Endodermal cell (in vitro differentiated cells): Measurements from ENCODE around the gene RNF183. TPM values are rescaled to one million over a fixed set of nuclear protein-coding genes. Genes with fewer than 3 reads are reported as not detected.

Experiments used
- DNase-seq: peaks from one replicate; pipeline ENCODE4 v3.0.0-alpha.2; 2017
- H3K27ac ChIP-seq: 2 replicates; pipeline ENCODE4 v1.5.1; 2013; ENCODE audit warnings: mild to moderate bottlenecking, low read depth, low read length, moderate library complexity
- H3K27me3 ChIP-seq: 2 replicates; pipeline ENCODE4 v1.6.1; 2013; ENCODE audit warnings: mild to moderate bottlenecking, low read length, moderate library complexity; ENCODE audit not compliant: insufficient read depth, control insufficient read depth, poor library complexity, severe bottlenecking
- H3K36me3 ChIP-seq: 2 replicates; pipeline ENCODE4 v1.7.0; 2013; ENCODE audit warnings: mild to moderate bottlenecking, low read length, moderate library complexity; ENCODE audit not compliant: control insufficient read depth, insufficient read depth
- H3K4me1 ChIP-seq: one replicate; pipeline ENCODE4 v1.7.0; 2013; ENCODE audit warnings: low read length; ENCODE audit not compliant: control insufficient read depth, insufficient read depth
- H3K4me3 ChIP-seq: 2 replicates; pipeline ENCODE4 v1.5.1; 2013; ENCODE audit warnings: mild to moderate bottlenecking, low read length, moderate library complexity
- H3K9ac ChIP-seq: 2 replicates; pipeline ENCODE4 v1.6.1; 2013; ENCODE audit warnings: mild to moderate bottlenecking, low read length, moderate library complexity; ENCODE audit not compliant: poor library complexity, severe bottlenecking; ENCODE audit errors: extremely low read depth
- H3K9me3 ChIP-seq: 2 replicates; pipeline ENCODE4 v1.6.1; 2013; ENCODE audit warnings: mild to moderate bottlenecking, low read length, moderate library complexity; ENCODE audit not compliant: control insufficient read depth
- H3K27ac Mint-ChIP-seq: 2 replicates; pipeline ENCODE4 v1.8.0; 2020; ENCODE audit warnings: mixed read lengths
- H3K27me3 Mint-ChIP-seq: 2 replicates; pipeline ENCODE4 v1.8.0; 2021; ENCODE audit warnings: mild to moderate bottlenecking, mixed read lengths; ENCODE audit not compliant: insufficient read depth
- H3K36me3 Mint-ChIP-seq: 2 replicates; pipeline ENCODE4 v1.8.0; 2020; ENCODE audit warnings: low read depth, mixed read lengths
- H3K4me1 Mint-ChIP-seq: 2 replicates; pipeline ENCODE4 v1.8.0; 2020; ENCODE audit warnings: mixed read lengths
- H3K4me3 Mint-ChIP-seq: 2 replicates; pipeline ENCODE4 v1.8.0; 2020; ENCODE audit warnings: mild to moderate bottlenecking, moderate library complexity, mixed read lengths
- H3K9me3 Mint-ChIP-seq: 2 replicates; pipeline ENCODE4 v1.8.0; 2020; ENCODE audit warnings: mild to moderate bottlenecking, mixed read lengths
- WGBS, 2 experiments: methylation state at CpG; one replicate each; pipeline versions ENCODE4 v1.1.5 to v1.1.7; 2013; ENCODE audit warnings: missing lambda C conversion rate in 2 of 2, mixed read lengths in 1 of 2; ENCODE audit not compliant: insufficient coverage in 1 of 2, insufficient read length in 1 of 2; 5-methylcytosine and 5-hydroxymethylcytosine counted together
- total RNA-seq, 2 donors: library from RNA; stranded (reverse); fragmentation: NEBNext Ultra II Directional in 1 of 2; extraction: Animal tissue kit (Norgen Biotek cat#: 25700) in 1 of 2; gene quantifications; 2 replicates in 1 of 2; 3 replicates in 1 of 2; pipeline ENCODE4 v1.2.1, GENCODE V29; 2021
- TF ChIP-seq, protein P1 (sequence below): fragments of 200-600 bp; sonication (generic); conservative IDR thresholded peaks from 2 replicates; pipeline ENCODE4 v1.5.0; 2021; ENCODE audit warnings: antibody characterized with exemption, mild to moderate bottlenecking

RNF183 gene
- total RNA-seq, 2 donors from 2014 or later: 0.48 to 0.97 TPM

DNA sequence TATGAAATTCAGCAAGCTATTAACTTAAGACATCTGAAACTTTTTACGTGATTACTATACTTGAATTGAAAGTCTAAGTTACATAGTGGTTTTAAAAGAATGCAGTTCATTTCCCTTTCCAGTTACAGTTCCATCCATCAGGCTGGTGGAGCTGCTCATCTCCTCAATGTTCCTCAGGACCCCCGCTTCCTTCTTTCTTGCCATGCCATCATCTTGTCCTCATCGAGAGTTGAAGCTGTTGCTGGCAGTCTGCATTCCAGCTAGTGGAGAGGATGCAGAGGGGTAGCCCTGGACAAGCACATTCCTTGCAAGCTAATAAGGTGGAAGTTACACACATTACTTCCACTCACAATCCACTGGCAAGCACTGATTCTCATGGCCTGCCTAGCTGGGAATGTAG is 8.8 kb upstream of the RNF183 start:
- DNase-seq: peak; percentile 21
- Mint-ChIP-seq H3K9me3 (no peaks in the 10 kb centered on the region), H3K27ac (no peak overlapping the region)

DNA sequence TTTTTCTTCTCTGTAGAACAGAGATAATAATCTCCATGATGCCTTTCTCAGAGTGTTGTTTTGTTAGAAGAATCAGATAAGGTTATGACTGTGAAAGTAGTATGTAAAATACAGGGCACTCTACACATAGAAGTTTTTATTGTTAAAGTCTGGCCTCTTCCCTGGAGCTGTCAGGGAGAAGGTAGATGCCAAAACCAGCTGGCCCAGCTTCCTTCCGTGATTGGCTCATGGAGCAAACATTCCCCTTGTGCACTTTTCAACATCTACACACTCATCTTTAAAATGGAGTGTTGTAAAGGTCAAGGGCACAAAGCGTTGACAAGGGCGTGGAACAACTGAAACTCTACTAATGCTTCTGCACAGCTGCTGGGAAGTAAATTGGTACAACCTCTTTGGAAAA is 7.4 kb upstream of the RNF183 start:
- Mint-ChIP-seq H3K4me3 (no peak overlapping the region), H3K9me3 (no peaks in the 10 kb centered on the region)
- WGBS, 2 experiments: 91% methylated on average over 3 of the region's 3 CpGs; no CpG with 5 or more reads in 1 of the 2 experiments

More for the DNA sequence above, 8.8 kb upstream of the RNF183 start:
- WGBS, 2 experiments: 80% methylated on average over 3 of the region's 3 CpGs; no CpG with 5 or more reads in 1 of the 2 experiments
- TF ChIP-seq, protein P1, sequence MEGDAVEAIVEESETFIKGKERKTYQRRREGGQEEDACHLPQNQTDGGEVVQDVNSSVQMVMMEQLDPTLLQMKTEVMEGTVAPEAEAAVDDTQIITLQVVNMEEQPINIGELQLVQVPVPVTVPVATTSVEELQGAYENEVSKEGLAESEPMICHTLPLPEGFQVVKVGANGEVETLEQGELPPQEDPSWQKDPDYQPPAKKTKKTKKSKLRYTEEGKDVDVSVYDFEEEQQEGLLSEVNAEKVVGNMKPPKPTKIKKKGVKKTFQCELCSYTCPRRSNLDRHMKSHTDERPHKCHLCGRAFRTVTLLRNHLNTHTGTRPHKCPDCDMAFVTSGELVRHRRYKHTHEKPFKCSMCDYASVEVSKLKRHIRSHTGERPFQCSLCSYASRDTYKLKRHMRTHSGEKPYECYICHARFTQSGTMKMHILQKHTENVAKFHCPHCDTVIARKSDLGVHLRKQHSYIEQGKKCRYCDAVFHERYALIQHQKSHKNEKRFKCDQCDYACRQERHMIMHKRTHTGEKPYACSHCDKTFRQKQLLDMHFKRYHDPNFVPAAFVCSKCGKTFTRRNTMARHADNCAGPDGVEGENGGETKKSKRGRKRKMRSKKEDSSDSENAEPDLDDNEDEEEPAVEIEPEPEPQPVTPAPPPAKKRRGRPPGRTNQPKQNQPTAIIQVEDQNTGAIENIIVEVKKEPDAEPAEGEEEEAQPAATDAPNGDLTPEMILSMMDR: no peak
- no peaks in the 10 kb centered on the region for H3K36me3 ChIP-seq
- no peak overlapping the region for H3K4me3 ChIP-seq
- H3K4me1 Mint-ChIP-seq: no peaks in the 10 kb centered on the region
- H3K4me1 ChIP-seq: no peaks in the 10 kb centered on the region
- H3K9me3 ChIP-seq: no peaks in the 10 kb centered on the region
- H3K9ac ChIP-seq: no peak overlapping the region
- no peak overlapping the region for H3K27ac ChIP-seq
- H3K4me3 Mint-ChIP-seq: no peak overlapping the region
- no peaks in the 10 kb centered on the region for H3K27me3 Mint-ChIP-seq
- H3K27me3 ChIP-seq: no peaks in the 10 kb centered on the region
- H3K36me3 Mint-ChIP-seq: no peaks in the 10 kb centered on the region

DNA sequence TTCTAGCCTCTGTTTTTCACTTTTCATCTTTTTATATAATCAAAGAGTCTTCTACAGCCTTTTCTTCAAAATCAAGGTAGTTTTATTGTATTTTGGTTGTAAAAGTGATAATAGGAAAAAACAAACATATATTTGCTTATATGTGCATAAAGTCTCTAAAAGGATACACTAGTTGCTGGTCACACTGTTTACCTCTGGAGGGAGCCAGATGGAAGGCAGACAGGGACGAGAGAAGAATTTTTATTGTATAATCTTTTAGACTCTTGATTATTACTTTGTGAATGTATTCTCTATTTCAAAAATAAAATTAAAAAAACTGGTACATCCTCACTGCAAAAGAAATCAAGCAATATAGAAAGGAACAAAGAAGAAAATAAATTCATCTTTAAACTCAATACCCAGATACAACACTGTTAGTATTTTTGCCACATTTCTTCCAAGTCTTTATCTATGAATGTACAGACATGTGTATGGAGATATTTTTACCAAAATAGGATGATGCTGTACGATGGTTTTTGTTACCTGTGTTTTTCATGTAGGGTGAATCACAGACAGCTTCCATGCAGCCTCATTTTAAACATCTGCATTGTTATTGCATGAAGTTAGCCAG is 6.1 kb upstream of the RNF183 start:
- Histone ChIP-seq H3K27ac (no peak overlapping the region), H3K4me1 (no peaks in the 10 kb centered on the region), H3K9ac (no peak overlapping the region), H3K36me3 (no peaks in the 10 kb centered on the region), H3K9me3 (no peaks in the 10 kb centered on the region), H3K27me3 (no peaks in the 10 kb centered on the region), H3K4me3 (no peak overlapping the region)
- H3K27me3 Mint-ChIP-seq: no peaks in the 10 kb centered on the region
- WGBS, 2 experiments: 13 to 30% methylated on average over 1 to 2 of the region's 2 CpGs
- H3K4me1 Mint-ChIP-seq: no peaks in the 10 kb centered on the region
- no peaks in the 10 kb centered on the region for H3K36me3 Mint-ChIP-seq
- H3K27ac Mint-ChIP-seq: no peak overlapping the region
- TF ChIP-seq, protein P1: peak; percentile 87
- H3K9me3 Mint-ChIP-seq: no peaks in the 10 kb centered on the region
- H3K4me3 Mint-ChIP-seq: no peak overlapping the region
- no peak for DNase-seq

More for the DNA sequence above, 7.4 kb upstream of the RNF183 start:
- Mint-ChIP-seq H3K36me3 (no peaks in the 10 kb centered on the region), H3K27me3 (no peaks in the 10 kb centered on the region), H3K4me1 (no peaks in the 10 kb centered on the region), H3K27ac (no peak overlapping the region)
- DNase-seq: no peak
- H3K9me3 ChIP-seq: no peaks in the 10 kb centered on the region
- no peak overlapping the region for H3K4me3 ChIP-seq
- TF ChIP-seq, protein P1: no peak
- H3K4me1 ChIP-seq: no peaks in the 10 kb centered on the region
- no peak overlapping the region for H3K27ac ChIP-seq
- no peaks in the 10 kb centered on the region for H3K27me3 ChIP-seq
- no peaks in the 10 kb centered on the region for H3K36me3 ChIP-seq
- no peak overlapping the region for H3K9ac ChIP-seq
